ENCODE measurements around the gene AIFM1. TPM values are rescaled to one million over a fixed set of nuclear protein-coding genes. Genes with fewer than 3 reads are reported as not detected.
A peak's percentile ranks its signal among the peaks of the same experiment; 100 is the strongest.

The AIFM1 gene
- total RNA-seq, 4 donors from 2014 or later, result 15.9 to 23.4 (median 21.6) TPM

GRCh38 chrX:130172127-130172845, 6.6 kb upstream of the AIFM1 start:
- intact Hi-C loops (cut with DNase I), result loop anchor here (5.0 kb wide), 1 partner anchor 50 kb away; no protein-coding TSS in a partner anchor
- Histone ChIP-seq H3K27me3 (peaks cover 0 to 7% (median 0%) of the 10 kb centered on the region in 4 donors), H3K9me3 (no peaks in the 10 kb centered on the region), H3K27ac (replicated peaks in 1 of 4) (peak overlapping the region in 2 of 4 donors; percentile 49 to 58), H3K36me3 (no peaks in the 10 kb centered on the region), H3K4me1 (peaks cover 0 to 32% (median 31%) of the 10 kb centered on the region in 4 donors), H3K4me3 (peak overlapping the region; percentile 50 to 62 (median 53))
- DNase-seq (ENCODE audit: extremely low spot score), result no peak
- TF ChIP-seq CTCF (IDR thresholded peaks at IDR 0.05) (no peak), POLR2A (IDR thresholded peaks at IDR 0.05; ENCODE audit: low read depth) (no peak), POLR2AphosphoS5 (IDR thresholded peaks at IDR 0.05) (no peak)
- WGBS, result 36% methylated on average over 29 of the region's 34 CpGs

DNA sequence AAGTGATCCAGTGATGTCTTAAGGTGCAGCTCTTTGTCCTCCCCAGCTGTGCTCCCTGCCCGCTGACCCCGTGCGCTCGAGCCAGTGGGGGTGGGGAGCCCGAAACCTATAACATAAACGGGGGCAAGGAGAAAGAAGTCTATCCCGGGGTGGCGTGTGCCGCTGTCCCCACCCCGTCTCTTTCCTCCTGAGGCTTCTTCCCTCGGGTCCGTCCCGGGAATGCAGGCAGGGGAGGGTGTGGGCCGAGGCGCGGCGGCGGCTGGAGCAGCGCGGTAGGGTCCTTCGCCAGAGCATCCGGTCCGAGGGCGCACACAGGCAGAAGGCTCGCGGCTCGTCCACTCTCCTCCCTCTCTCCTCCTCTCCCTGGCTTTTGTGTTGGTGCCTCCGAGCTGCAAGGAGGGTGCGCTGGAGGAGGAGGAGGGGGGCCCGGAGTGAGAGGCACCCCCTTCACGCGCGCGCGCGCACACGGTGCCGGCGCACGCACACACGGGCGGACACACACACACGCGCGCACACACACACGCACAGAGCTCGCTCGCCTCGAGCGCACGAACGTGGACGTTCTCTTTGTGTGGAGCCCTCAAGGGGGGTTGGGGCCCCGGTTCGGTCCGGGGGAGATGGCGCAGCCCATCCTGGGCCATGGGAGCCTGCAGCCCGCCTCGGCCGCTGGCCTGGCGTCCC, 5.9 kb upstream of the AIFM1 start, which contains the start of gene RAB33A:
TSS of gene RAB33A (plus strand) at position 517 of the 681 bp plus-strand sequence. CDS start at position 618, 101 bp downstream.
- H3K4me1 ChIP-seq, result peaks cover 4 to 38% (median 34%) of the 10 kb centered on the region in 4 donors
- H3K27me3 ChIP-seq, result peaks cover 0 to 7% (median 0%) of the 10 kb centered on the region in 4 donors
- peak within 1 kb of the TSS in 2 of 4 donors; percentile 49 to 58 for H3K27ac ChIP-seq (replicated peaks in 1 of 4)
- no peaks in the 10 kb centered on the region for H3K36me3 ChIP-seq
- no peaks in the 10 kb centered on the region for H3K9me3 ChIP-seq
- H3K4me3 ChIP-seq, result peak within 1 kb of the TSS; percentile 50 to 62 (median 53)
- DNase-seq (ENCODE audit: extremely low spot score), result no peak
- 34% methylated on average over 29 of the region's 61 CpGs for WGBS
- TF ChIP-seq POLR2AphosphoS5 (IDR thresholded peaks at IDR 0.05) (no peak), CTCF (IDR thresholded peaks at IDR 0.05) (no peak), POLR2A (IDR thresholded peaks at IDR 0.05; ENCODE audit: low read depth) (no peak), EP300 (IDR thresholded peaks at IDR 0.05) (no peak)
- intact Hi-C loops (cut with DNase I), result loop anchor here (5.0 kb wide), 1 partner anchor 49 kb away; no protein-coding TSS in a partner anchor

- 55% methylated on average over 18 of the region's 36 CpGs for WGBS
- TF ChIP-seq EP300 (IDR thresholded peaks at IDR 0.05) (no peak), POLR2A (IDR thresholded peaks at IDR 0.05; ENCODE audit: low read depth) (no peak)
- DNase-seq (ENCODE audit: extremely low spot score), result no peak
- Histone ChIP-seq H3K9me3 (no peaks in the 10 kb centered on the region), H3K4me3 (peak overlapping the region; percentile 50 to 62 (median 53)), H3K27ac (replicated peaks in 1 of 4) (no peak overlapping the region), H3K27me3 (peaks cover 0 to 7% (median 0%) of the 10 kb centered on the region in 4 donors), H3K36me3 (no peaks in the 10 kb centered on the region), H3K4me1 (peaks cover 4 to 39% (median 35%) of the 10 kb centered on the region in 4 donors)
- intact Hi-C loops (cut with DNase I), result loop anchor here (5.0 kb wide), 1 partner anchor 49 kb away; no protein-coding TSS in a partner anchor
These were observed 5.3 kb upstream of the AIFM1 start for GRCh38 chrX:130170752-130171445.

- Histone ChIP-seq H3K27me3 (peaks cover 0 to 3% (median 0%) of the 10 kb centered on the region in 4 donors), H3K4me1 (peaks cover 11 to 43% (median 38%) of the 10 kb centered on the region in 4 donors), H3K27ac (replicated peaks in 1 of 4) (peak overlapping the region in 3 of 4 donors; percentile 87 to 91 (median 90)), H3K36me3 (no peaks in the 10 kb centered on the region), H3K4me3 (no peak overlapping the region), H3K9me3 (no peaks in the 10 kb centered on the region)
- TF ChIP-seq POLR2A (IDR thresholded peaks at IDR 0.05; ENCODE audit: low read depth) (no peak), EP300 (IDR thresholded peaks at IDR 0.05) (no peak), POLR2AphosphoS5 (IDR thresholded peaks at IDR 0.05) (no peak), CTCF (IDR thresholded peaks at IDR 0.05) (no peak)
- WGBS, result 62% methylated on average over 4 of the region's 4 CpGs
- no peak for DNase-seq (ENCODE audit: extremely low spot score)
- intact Hi-C loops (cut with DNase I), result no loop called here
These were observed 1.4 kb upstream of the AIFM1 start for GRCh38 chrX:130167040-130167439.
